ENCODE results near the gene MAST3.

GRCh38 chr19:18068395-18068794 is 29.2 kb upstream of the MAST3 start:
- TF ChIP-seq POLR2A (IDR thresholded peaks at IDR 0.05; ENCODE audit: extremely low read depth, insufficient read length) = no peak
- no peak for TF ChIP-seq CTCF (IDR thresholded peaks at IDR 0.05; ENCODE audit: low read depth, low read length)
- TF ChIP-seq, protein P1, sequence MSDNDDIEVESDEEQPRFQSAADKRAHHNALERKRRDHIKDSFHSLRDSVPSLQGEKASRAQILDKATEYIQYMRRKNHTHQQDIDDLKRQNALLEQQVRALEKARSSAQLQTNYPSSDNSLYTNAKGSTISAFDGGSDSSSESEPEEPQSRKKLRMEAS (IDR thresholded peaks at IDR 0.05; ENCODE audit: low read depth, low read length) = no peak

All from NB4 (cell line).